ENCODE results near the gene DEK.
A peak's percentile ranks its signal among the peaks of the same experiment; 100 is the strongest.

Gene DEK

GRCh38 chr6:18265787-18266522, 1.6 kb upstream of the DEK start:
- no peak for DNase-seq

- no peak for DNase-seq
Measured at GRCh38 chr6:18264923-18265377, 620 bp upstream of the DEK start.

GRCh38 chr6:18263418-18264218, 712 bp downstream of the DEK start:
- DNase-seq, result peak; percentile 33

- DNase-seq, result peak; percentile 83
Measured at GRCh38 chr6:18262702-18263417, 1.5 kb downstream of the DEK start.

GRCh38 chr6:18261877-18262276, 2.5 kb downstream of the DEK start:
- DNase-seq, result no peak

- peak; percentile 55 for DNase-seq
Measured at GRCh38 chr6:18260448-18261106, 3.8 kb downstream of the DEK start.

- DNase-seq, result no peak
Measured at GRCh38 chr6:18259675-18260447, 4.5 kb downstream of the DEK start.

GRCh38 chr6:18254793-18255192, 9.5 kb downstream of the DEK start:
- DNase-seq, result no peak

GRCh38 chr6:18253635-18254034, 10.7 kb downstream of the DEK start:
- no peak for DNase-seq

GRCh38 chr6:18249271-18249670, 15.1 kb downstream of the DEK start:
- DNase-seq, result no peak

- no peak for DNase-seq
Measured at GRCh38 chr6:18248698-18249097, 15.6 kb downstream of the DEK start.

GRCh38 chr6:18247002-18247401, 17.3 kb downstream of the DEK start:
- no peak for DNase-seq

- DNase-seq, result no peak
Measured at GRCh38 chr6:18246205-18246604, 18.1 kb downstream of the DEK start.

GRCh38 chr6:18245642-18246041, 18.7 kb downstream of the DEK start:
- DNase-seq, result peak; percentile 64

- DNase-seq, result no peak
Measured at GRCh38 chr6:18245079-18245478, 19.3 kb downstream of the DEK start.

GRCh38 chr6:18244251-18244650, 20.1 kb downstream of the DEK start:
- no peak for DNase-seq

GRCh38 chr6:18243302-18243893, 20.9 kb downstream of the DEK start:
- DNase-seq, result peak; percentile 28

- no peak for DNase-seq
Measured at GRCh38 chr6:18242062-18242851, 22.1 kb downstream of the DEK start.

GRCh38 chr6:18241208-18242038, 22.9 kb downstream of the DEK start:
- DNase-seq, result peak; percentile 35

- no peak for DNase-seq
Measured at GRCh38 chr6:18240230-18240629, 24.1 kb downstream of the DEK start.

Data from activated CD4-positive, alpha-beta T cell treated with anti-CD3 and anti-CD28 coated beads, Interleukin-2, amount 50 U/mL, for 16 hours (primary cell).